ENCODE measurements around the gene AGER. TPM values are rescaled to one million over a fixed set of nuclear protein-coding genes. Genes with fewer than 3 reads are reported as not detected.
A peak's percentile ranks its signal among the peaks of the same experiment; 100 is the strongest.

The AGER gene
- total RNA-seq, 6 donors from 2014 or later = 543 to 2,806 (median 1,294) TPM

- WGBS, 2 donors = 68 to 70% methylated on average over 3 to 6 of the region's 6 CpGs
- peak overlapping the region in 1 of 4 donors; percentile 7 for H3K27ac ChIP-seq
- no peak for TF ChIP-seq POLR2AphosphoS5 (IDR thresholded peaks at IDR 0.05)
- no peak for TF ChIP-seq CTCF (IDR thresholded peaks at IDR 0.05)
- TF ChIP-seq POLR2A (IDR thresholded peaks at IDR 0.05) = no peak
- TF ChIP-seq EP300 (IDR thresholded peaks at IDR 0.05) = no peak
- peaks cover 0 to 48% (median 32%) of the 10 kb centered on the region in 4 donors for H3K36me3 ChIP-seq
- no peak for ATAC-seq (ENCODE audit: low FRiP score in 2 of 2)
- DNase-seq = no peak
- no peak overlapping the region for H3K4me3 ChIP-seq
- H3K27me3 ChIP-seq = no peaks in the 10 kb centered on the region
- H3K9me3 ChIP-seq = no peaks in the 10 kb centered on the region
- H3K4me1 ChIP-seq = peaks cover 2 to 6% (median 6%) of the 10 kb centered on the region in 4 donors
These were observed 16.2 kb downstream of the AGER start for GRCh38 chr6:32167761-32168262.

- no peak overlapping the region for H3K4me3 ChIP-seq
- DNase-seq = peak in 1 of 2 donors; percentile 79
- H3K27ac ChIP-seq = peak overlapping the region in 1 of 4 donors; percentile 7
- TF ChIP-seq POLR2AphosphoS5 (IDR thresholded peaks at IDR 0.05) = no peak
- TF ChIP-seq POLR2A (IDR thresholded peaks at IDR 0.05) = no peak
- TF ChIP-seq EP300 (IDR thresholded peaks at IDR 0.05) = no peak
- no peak for TF ChIP-seq CTCF (IDR thresholded peaks at IDR 0.05)
- no peaks in the 10 kb centered on the region for H3K27me3 ChIP-seq
- H3K9me3 ChIP-seq = no peaks in the 10 kb centered on the region
- WGBS, 2 donors = 92 to 95% methylated on average over 24 to 32 of the region's 32 CpGs
- H3K36me3 ChIP-seq = peaks cover 0 to 48% (median 33%) of the 10 kb centered on the region in 4 donors
- peaks cover 0 to 6% (median 5%) of the 10 kb centered on the region in 4 donors for H3K4me1 ChIP-seq
- ATAC-seq (ENCODE audit: low FRiP score in 2 of 2) = no peak
These were observed 16.8 kb downstream of the AGER start for GRCh38 chr6:32167154-32167760.

GRCh38 chr6:32166411-32167061 is 17.5 kb downstream of the AGER start:
- H3K4me3 ChIP-seq = no peak overlapping the region
- 87 to 92% methylated on average over 14 to 29 of the region's 30 CpGs for WGBS, 2 donors
- DNase-seq = peak in 1 of 2 donors; percentile 75
- H3K27me3 ChIP-seq = no peaks in the 10 kb centered on the region
- no peaks in the 10 kb centered on the region for H3K9me3 ChIP-seq
- peak overlapping the region in 1 of 4 donors; percentile 27 for H3K27ac ChIP-seq
- H3K4me1 ChIP-seq = peaks cover 0 to 6% (median 5%) of the 10 kb centered on the region in 4 donors
- no peak for TF ChIP-seq POLR2A (IDR thresholded peaks at IDR 0.05)
- TF ChIP-seq CTCF (IDR thresholded peaks at IDR 0.05) = no peak
- no peak for TF ChIP-seq POLR2AphosphoS5 (IDR thresholded peaks at IDR 0.05)
- TF ChIP-seq EP300 (IDR thresholded peaks at IDR 0.05) = no peak
- ATAC-seq (ENCODE audit: low FRiP score in 2 of 2) = peak in 1 of 2 donors; percentile 11
- peaks cover 0 to 48% (median 35%) of the 10 kb centered on the region in 4 donors for H3K36me3 ChIP-seq

DNA sequence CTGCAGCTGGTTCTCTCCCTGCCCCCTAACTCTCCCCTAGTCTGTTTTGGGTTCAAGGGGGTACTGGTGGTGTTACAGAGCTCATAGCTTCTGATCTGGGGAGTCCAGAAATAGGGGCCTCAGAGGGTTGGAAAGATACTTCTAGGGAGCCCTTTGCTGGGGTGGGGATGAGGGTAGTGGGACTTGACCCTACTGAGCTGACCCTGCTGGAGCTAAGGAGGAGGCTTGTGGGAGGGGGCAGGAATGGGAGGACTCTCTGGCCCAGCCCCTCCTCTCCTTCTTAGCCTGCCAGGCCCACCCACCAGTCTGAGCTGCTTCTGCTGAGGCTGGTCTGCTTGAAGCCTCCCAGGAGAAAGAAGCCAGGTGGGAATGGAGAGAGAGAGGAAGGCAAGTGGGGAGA is 19.8 kb downstream of the AGER start, which contains the start of gene EGFL8:
Gene EGFL8, plus strand, starts transcription at position 301 of the 400 bp plus-strand sequence. CDS start 1,571 bp downstream, outside the sequence.
- no peak for DNase-seq
- Histone ChIP-seq H3K36me3 (peaks cover 0 to 31% (median 15%) of the 10 kb centered on the region in 4 donors), H3K9me3 (no peaks in the 10 kb centered on the region), H3K27ac (peak within 1 kb of the TSS; percentile 37 to 84 (median 71)), H3K4me1 (peaks cover 0 to 6% (median 5%) of the 10 kb centered on the region in 4 donors), H3K27me3 (no peaks in the 10 kb centered on the region), H3K4me3 (no peak within 1 kb of the TSS)
- TF ChIP-seq POLR2A (IDR thresholded peaks at IDR 0.05) (no peak), EP300 (IDR thresholded peaks at IDR 0.05) (no peak), CTCF (IDR thresholded peaks at IDR 0.05) (no peak), POLR2AphosphoS5 (IDR thresholded peaks at IDR 0.05) (no peak)
- no peak for ATAC-seq (ENCODE audit: low FRiP score in 2 of 2)

All from upper lobe of left lung (tissue), 6 donors.